ENCODE measurements around the gene TMEM140. TPM values are rescaled to one million over a fixed set of nuclear protein-coding genes. Genes with fewer than 3 reads are reported as not detected.
A peak's percentile ranks its signal among the peaks of the same experiment; 100 is the strongest.

TMEM140 gene
- total RNA-seq, 4 donors from 2014 or later, result 4.8 to 36.3 (median 28.9) TPM

GRCh38 chr7:135160098-135160857 lies 12.4 kb downstream of the TMEM140 start:
- Histone ChIP-seq H3K4me3 (no peak overlapping the region), H3K4me1 (peaks cover 7 to 33% (median 18%) of the 10 kb centered on the region in 4 donors), H3K27ac (peak overlapping the region; percentile 62 to 72 (median 65)), H3K9me3 (peaks cover 8 to 9% of the 10 kb centered on the region in 2 donors), H3K36me3 (peaks cover 0 to under 1% (median 0%) of the 10 kb centered on the region in 4 donors), H3K27me3 (no peaks in the 10 kb centered on the region)
- DNase-seq, result no peak
- WGBS, 2 donors (ENCODE audit: low coverage in 1 of 2), result 66 to 71% methylated on average over 4 to 5 of the region's 5 CpGs
- in situ Hi-C loops (cut with MboI; ENCODE audit: low pct_ligation_motif_present in 1 of 4, low pct_unique_long_range_greater_than_20kb in 1 of 4, low sequenced_read_pairs in 3 of 4) (loop anchor here in 3 of 4 donors (10.0 to 25.0 kb wide), 3 partner anchors 165 to 498 kb away; no protein-coding TSS in a partner anchor), intact Hi-C loops (cut with DNase I; ENCODE audit: low total_unique reads) (loop anchor here (10.0 kb wide), 1 partner anchor 475 kb away; no protein-coding TSS in a partner anchor)
- no peak for TF ChIP-seq CTCF (IDR thresholded peaks at IDR 0.05)

- Histone ChIP-seq H3K36me3 (peaks cover 0 to 8% (median 0%) of the 10 kb centered on the region in 4 donors), H3K4me1 (peaks cover 7 to 33% (median 18%) of the 10 kb centered on the region in 4 donors), H3K27ac (peak overlapping the region; percentile 62 to 72 (median 65)), H3K27me3 (no peaks in the 10 kb centered on the region), H3K4me3 (no peak overlapping the region), H3K9me3 (peaks cover 5 to 6% of the 10 kb centered on the region in 2 donors)
- 63 to 66% methylated on average over 9 of the region's 9 CpGs for WGBS, 2 donors (ENCODE audit: low coverage in 1 of 2)
- intact Hi-C loops (cut with DNase I; ENCODE audit: low total_unique reads) (loop anchor here (10.0 kb wide), 1 partner anchor 476 kb away; no protein-coding TSS in a partner anchor), in situ Hi-C loops (cut with MboI; ENCODE audit: low pct_ligation_motif_present in 1 of 4, low pct_unique_long_range_greater_than_20kb in 1 of 4, low sequenced_read_pairs in 3 of 4) (loop anchor here in 3 of 4 donors (10.0 to 25.0 kb wide), 3 partner anchors 166 to 499 kb away; no protein-coding TSS in a partner anchor)
- DNase-seq, result no peak
- TF ChIP-seq CTCF (IDR thresholded peaks at IDR 0.05), result no peak
- TF ChIP-seq POLR2AphosphoS5 (IDR thresholded peaks at IDR 0.05), result no peak
- TF ChIP-seq POLR2A (IDR thresholded peaks at IDR 0.05), result no peak
- TF ChIP-seq EP300 (IDR thresholded peaks at IDR 0.05; ENCODE audit: low read depth), result no peak
Measured at GRCh38 chr7:135160858-135161653, 13.2 kb downstream of the TMEM140 start.

GRCh38 chr7:135161669-135162068 lies 13.8 kb downstream of the TMEM140 start:
- intact Hi-C loops (cut with DNase I; ENCODE audit: low total_unique reads) (loop anchor here (10.0 kb wide), 1 partner anchor 477 kb away; no protein-coding TSS in a partner anchor), in situ Hi-C loops (cut with MboI; ENCODE audit: low pct_ligation_motif_present in 1 of 4, low pct_unique_long_range_greater_than_20kb in 1 of 4, low sequenced_read_pairs in 3 of 4) (loop anchor here in 3 of 4 donors (10.0 to 25.0 kb wide), 3 partner anchors 167 to 499 kb away; no protein-coding TSS in a partner anchor)
- TF ChIP-seq POLR2AphosphoS5 (IDR thresholded peaks at IDR 0.05) (no peak), EP300 (IDR thresholded peaks at IDR 0.05; ENCODE audit: low read depth) (no peak), POLR2A (IDR thresholded peaks at IDR 0.05) (no peak), CTCF (IDR thresholded peaks at IDR 0.05) (no peak)
- Histone ChIP-seq H3K4me3 (no peak overlapping the region), H3K27me3 (no peaks in the 10 kb centered on the region), H3K9me3 (no peaks in the 10 kb centered on the region), H3K4me1 (peaks cover 7 to 33% (median 18%) of the 10 kb centered on the region in 4 donors), H3K27ac (peak overlapping the region in 3 of 4 donors; percentile 33 to 72 (median 68)), H3K36me3 (peaks cover 0 to 12% (median 0%) of the 10 kb centered on the region in 4 donors)
- no peak for DNase-seq
- 83 to 100% methylated on average over 2 to 6 of the region's 6 CpGs for WGBS, 2 donors (ENCODE audit: low coverage in 1 of 2)
